ENCODE measurements around the gene ENPP7.

GRCh38 chr17:79732254-79732653 is 1.5 kb downstream of the ENPP7 start:
- TF ChIP-seq ZNF747 (tag by site-specific recombination; IDR thresholded peaks at IDR 0.05), result no peak
- no peak for TF ChIP-seq CTCF (tag by site-specific recombination; IDR thresholded peaks at IDR 0.05)
- TF ChIP-seq ZNF114 (tag by site-specific recombination; IDR thresholded peaks at IDR 0.05), result no peak
- no peak for TF ChIP-seq ZNF785 (tag by site-specific recombination; IDR thresholded peaks at IDR 0.05)
- no peak for TF ChIP-seq ZNF324 (tag by site-specific recombination; IDR thresholded peaks at IDR 0.05)
- no peak for TF ChIP-seq ZNF398 (tag by site-specific recombination; IDR thresholded peaks at IDR 0.05)
- TF ChIP-seq ZNF24 (tag by site-specific recombination; IDR thresholded peaks at IDR 0.05), result no peak
- no peak for TF ChIP-seq ZNF121 (tag by site-specific recombination; IDR thresholded peaks at IDR 0.05)

Measured in HEK293 (cell line).